Mammary epithelial cell (primary cell): ENCODE measurements around the gene RPS2.

Source experiments
- EZH2 ChIP-seq: IDR thresholded peaks from 2 replicates; pipeline ENCODE4 v1.6.1; 2012; ENCODE audit warnings: low read length, inconsistent platforms, borderline replicate concordance
- TF ChIP-seq, protein P1 (sequence below), 2 donors: IDR thresholded peaks in 1 of 2; conservative IDR thresholded peaks in 1 of 2; 2 replicates each; pipeline ENCODE4 v1.5.1; 2011 to 2012; ENCODE audit warnings: inconsistent platforms in 2 of 2, low read length in 2 of 2, mild to moderate bottlenecking in 2 of 2, control low read depth in 1 of 2, low read depth in 1 of 2; ENCODE audit not compliant: insufficient read depth in 1 of 2; ENCODE audit errors: extremely low read depth in 1 of 2

GRCh38 chr16:1990351-1991134, 25.9 kb upstream of the RPS2 start:
- TF ChIP-seq, protein P1, sequence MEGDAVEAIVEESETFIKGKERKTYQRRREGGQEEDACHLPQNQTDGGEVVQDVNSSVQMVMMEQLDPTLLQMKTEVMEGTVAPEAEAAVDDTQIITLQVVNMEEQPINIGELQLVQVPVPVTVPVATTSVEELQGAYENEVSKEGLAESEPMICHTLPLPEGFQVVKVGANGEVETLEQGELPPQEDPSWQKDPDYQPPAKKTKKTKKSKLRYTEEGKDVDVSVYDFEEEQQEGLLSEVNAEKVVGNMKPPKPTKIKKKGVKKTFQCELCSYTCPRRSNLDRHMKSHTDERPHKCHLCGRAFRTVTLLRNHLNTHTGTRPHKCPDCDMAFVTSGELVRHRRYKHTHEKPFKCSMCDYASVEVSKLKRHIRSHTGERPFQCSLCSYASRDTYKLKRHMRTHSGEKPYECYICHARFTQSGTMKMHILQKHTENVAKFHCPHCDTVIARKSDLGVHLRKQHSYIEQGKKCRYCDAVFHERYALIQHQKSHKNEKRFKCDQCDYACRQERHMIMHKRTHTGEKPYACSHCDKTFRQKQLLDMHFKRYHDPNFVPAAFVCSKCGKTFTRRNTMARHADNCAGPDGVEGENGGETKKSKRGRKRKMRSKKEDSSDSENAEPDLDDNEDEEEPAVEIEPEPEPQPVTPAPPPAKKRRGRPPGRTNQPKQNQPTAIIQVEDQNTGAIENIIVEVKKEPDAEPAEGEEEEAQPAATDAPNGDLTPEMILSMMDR (conservative IDR thresholded peaks at IDR 0.05 in 1 of 2, IDR thresholded peaks at IDR 0.05 in 1 of 2; ENCODE audit: extremely low read depth in 1 of 2, insufficient read depth in 1 of 2, low read depth in 1 of 2, low read length in 2 of 2) = no peak
- peak; percentile 82 for TF ChIP-seq EZH2
